SK-N-MC (cell line): ENCODE results near the gene NDFIP1.

Experiments used
- EZH2 ChIP-seq: fragments of 200-600 bp; sonication (generic); IDR thresholded peaks from one replicate; pipeline ENCODE4 v1.6.1; 2017; ENCODE audit warnings: antibody characterized with exemption
- POLR2AphosphoS5 ChIP-seq: IDR thresholded peaks from 2 replicates; pipeline ENCODE4 v1.6.1; 2012; ENCODE audit warnings: mild to moderate bottlenecking, low read depth, low read length, borderline replicate concordance

GRCh38 chr5:142141463-142141862, 32.9 kb downstream of the NDFIP1 start:
- TF ChIP-seq POLR2AphosphoS5 (no peak), EZH2 (no peak)
